IMR-90 (cell line): Measurements from ENCODE around the gene SDHAF3. TPM values are rescaled to one million over a fixed set of nuclear protein-coding genes. Genes with fewer than 3 reads are reported as not detected.

Experiments
- ATAC-seq: fragments of 200-7000 bp; cut with Tn5 transposase; 2 replicates; pipeline ENCODE4 v1.9.1; 2020; ENCODE audit warnings: low read depth, mild to moderate bottlenecking, moderate library complexity
- BruUV-seq: library from RNA; stranded (reverse); fragments of 400-500 nt; replicated peaks from 2 replicates; lab custom pipeline; 2021; lab: Mats Ljungman, UMichigan
- CTCF ChIA-PET: fragments of 300-600 bp; formaldehyde crosslinking; extraction: SDS; loops from one replicate; lab custom pipeline; 2021; ENCODE audit warnings: antibody characterized with exemption; lab: Yijun Ruan, JAX
- POLR2A ChIA-PET: fragments of 300-600 bp; sonication (Branson Sonifier 250); formaldehyde crosslinking; loops from one replicate; lab custom pipeline; 2022; ENCODE audit warnings: antibody characterized with exemption; ENCODE audit not compliant: unreplicated experiment; lab: Charles Lee
- DNase-seq: peaks from one replicate; pipeline ENCODE4 v3.0.0; 2013
- H2AFZ ChIP-seq: replicated peaks from 2 replicates; pipeline ENCODE3; 2013; ENCODE audit warnings: low read length, mild to moderate bottlenecking; ENCODE audit not compliant: poor library complexity
- H2AK5ac ChIP-seq: 2 replicates; pipeline ENCODE4 v1.6.1; 2013; ENCODE audit warnings: low read depth, low read length, inconsistent platforms
- H2AK9ac ChIP-seq: replicated peaks from 2 replicates; pipeline ENCODE3; 2013; ENCODE audit warnings: mild to moderate bottlenecking, low read depth, low read length, moderate library complexity; ENCODE audit not compliant: poor library complexity
- H2BK120ac ChIP-seq: 2 replicates; pipeline ENCODE4 v1.6.1; 2013; ENCODE audit warnings: low read depth, low read length, inconsistent platforms
- H2BK15ac ChIP-seq: 3 replicates; pipeline ENCODE4 v1.6.1; 2013; ENCODE audit warnings: low read depth, low read length, inconsistent platforms
- H2BK20ac ChIP-seq: 2 replicates; pipeline ENCODE4 v1.6.1; 2013; ENCODE audit warnings: low read depth, mild to moderate bottlenecking, inconsistent platforms, low read length, moderate library complexity
- H2BK5ac ChIP-seq: 2 replicates; pipeline ENCODE4 v1.6.1; 2013; ENCODE audit warnings: mild to moderate bottlenecking, low read depth, low read length, inconsistent platforms; ENCODE audit not compliant: poor library complexity, severe bottlenecking
- H3K14ac ChIP-seq: replicated peaks from 2 replicates; pipeline ENCODE4 v1.6.1; 2013; ENCODE audit warnings: low read depth, low read length, inconsistent platforms
- H3K18ac ChIP-seq: 2 replicates; pipeline ENCODE4 v1.6.1; 2013; ENCODE audit warnings: low read depth, low read length, control low read depth
- H3K23ac ChIP-seq: 2 replicates; pipeline ENCODE4 v1.6.1; 2013; ENCODE audit warnings: low read depth, low read length, inconsistent platforms
- H3K27ac ChIP-seq: 2 replicates; pipeline ENCODE4 v1.5.1; 2013; ENCODE audit warnings: mild to moderate bottlenecking, control low read depth, low read length; ENCODE audit not compliant: insufficient read depth
- H3K27me3 ChIP-seq: 2 replicates; pipeline ENCODE4 v1.6.1; 2013; ENCODE audit warnings: low read length; ENCODE audit not compliant: control insufficient read depth, insufficient read depth
- H3K36me3 ChIP-seq: 2 replicates; pipeline ENCODE4 v1.6.1; 2013; ENCODE audit warnings: low read length, mixed read lengths; ENCODE audit not compliant: control insufficient read depth, insufficient read depth
- H3K4ac ChIP-seq: 2 replicates; pipeline ENCODE4 v1.6.1; 2013; ENCODE audit warnings: low read depth, low read length, inconsistent platforms
- H3K4me1 ChIP-seq: 2 replicates; pipeline ENCODE4 v1.6.1; 2013; ENCODE audit warnings: low read length, mixed read lengths; ENCODE audit not compliant: control insufficient read depth, insufficient read depth
- H3K4me2 ChIP-seq: 2 replicates; pipeline ENCODE4 v1.6.1; 2013; ENCODE audit warnings: low read depth, mild to moderate bottlenecking, control low read depth, low read length, moderate library complexity
- H3K4me3 ChIP-seq: 2 replicates; pipeline ENCODE4 v1.5.1; 2013; ENCODE audit warnings: low read depth, mild to moderate bottlenecking, control low read depth, low read length, moderate library complexity; ENCODE audit not compliant: insufficient read depth
- H3K56ac ChIP-seq: 2 replicates; pipeline ENCODE4 v1.6.1; 2013; ENCODE audit warnings: low read length, inconsistent platforms; ENCODE audit not compliant: insufficient read depth; ENCODE audit errors: extremely low read depth
- H3K79me1 ChIP-seq, 2 experiments: 2 replicates each; pipeline ENCODE4 v1.6.1; 2013; ENCODE audit warnings: low read length in 2 of 2, inconsistent platforms in 1 of 2, low read depth in 1 of 2
- H3K9ac ChIP-seq: 2 replicates; pipeline ENCODE4 v1.6.1; 2013; ENCODE audit warnings: low read depth, low read length, control low read depth
- H3K9me1 ChIP-seq: 2 replicates; pipeline ENCODE4 v1.6.1; 2013; ENCODE audit warnings: low read length, inconsistent platforms; ENCODE audit not compliant: insufficient read depth
- H3K9me3 ChIP-seq: 2 replicates; pipeline ENCODE4 v1.6.1; 2013; ENCODE audit warnings: low read length; ENCODE audit not compliant: control insufficient read depth, insufficient read depth
- H4K20me1 ChIP-seq: 2 replicates; pipeline ENCODE4 v1.6.1; 2013; ENCODE audit warnings: low read length, inconsistent platforms; ENCODE audit not compliant: insufficient read depth
- H4K5ac ChIP-seq: 2 replicates; pipeline ENCODE4 v1.6.1; 2013; ENCODE audit warnings: mild to moderate bottlenecking, low read depth, low read length, control low read depth
- H4K8ac ChIP-seq, 2 experiments: 2 replicates each; pipeline ENCODE4 v1.6.1; 2013; ENCODE audit warnings: low read depth in 2 of 2, low read length in 2 of 2, control low read depth in 1 of 2, inconsistent platforms in 1 of 2
- H4K91ac ChIP-seq: 2 replicates; pipeline ENCODE4 v1.6.1; 2013; ENCODE audit warnings: low read depth, low read length, inconsistent platforms; ENCODE audit not compliant: insufficient read depth
- FOS ChIP-seq: fragments of 150-350 bp; IDR thresholded peaks from 2 replicates; pipeline ENCODE4 v1.6.1; 2016; ENCODE audit warnings: low read depth, low read length
- USF2 ChIP-seq: fragments of 150-350 bp; IDR thresholded peaks from 2 replicates; pipeline ENCODE4 v1.6.1; 2017; ENCODE audit warnings: mild to moderate bottlenecking, antibody characterized with exemption, low read length, low read depth
- WGBS, 2 experiments: methylation state at CpG; one replicate each; pipeline versions ENCODE4 v1.1.5 to v1.1.7; 2013; ENCODE audit warnings: missing lambda C conversion rate in 2 of 2; ENCODE audit not compliant: insufficient read length in 1 of 2; ENCODE audit errors: extremely low coverage in 2 of 2; 5-methylcytosine and 5-hydroxymethylcytosine counted together
- dilution Hi-C: fragments of 300-500 bp; cut with HindIII; formaldehyde crosslinking; loops from one replicate; pipeline ENCODE4 v1.14.3; 2018; ENCODE audit warnings: low sequenced_read_pairs; ENCODE audit not compliant: unreplicated experiment
- in situ Hi-C: fragments of 300-500 bp; cut with MboI; formaldehyde crosslinking; loops from 3 replicates; pipeline ENCODE4 v1.14.3; 2019; ENCODE audit warnings: low sequenced_read_pairs, inconsistent platforms, mixed read lengths
- intact Hi-C: fragments of 100-400 bp; cut with micrococcal nuclease; formaldehyde crosslinking; loops from 2 replicates; pipeline ENCODE4 v1.10.0; 2022
- polyA plus RNA-seq, 3 experiments: library from polyadenylated mRNA; depleted of rRNA; stranded (reverse); fragments of >200 nt; gene quantifications; 2 replicates each; pipeline ENCODE4 v1.2.3, GENCODE V29; 2012; ENCODE audit warnings: low replicate concordance in 1 of 3
- total RNA-seq: library from RNA; depleted of rRNA; stranded (reverse); fragments of >200 nt; gene quantifications from 2 replicates; pipeline ENCODE4 v1.2.3, GENCODE V29; 2012

Gene SDHAF3
- total and polyA plus RNA-seq, 2 of the 4 experiments (the other 2 are of a cell fraction): 5.7 to 6.1 TPM

- H3K4me1 ChIP-seq: no peaks in the 10 kb centered on the region
- no peaks in the 10 kb centered on the region for H3K9me3 ChIP-seq
- H3K4me2 ChIP-seq: no peak overlapping the region; the same call in 1 of the 2 replicates
- intact Hi-C loops (loop anchor here (10.0 kb wide), 1 partner anchor 818 kb away; no protein-coding TSS in a partner anchor), dilution Hi-C loops (no loop called here), in situ Hi-C loops (no loop called here)
- no peak overlapping the region for H4K91ac ChIP-seq
- no peak overlapping the region; the same call in 1 of the 2 replicates for H3K18ac ChIP-seq
- H2AFZ ChIP-seq: no peak overlapping the region
- ATAC-seq: no peak
- H4K20me1 ChIP-seq: no peaks in the 10 kb centered on the region
- H3K9ac ChIP-seq: no peak overlapping the region
- H3K79me1 ChIP-seq: no peaks in the 10 kb centered on the region
- no peak overlapping the region for H4K5ac ChIP-seq
- H3K14ac ChIP-seq: no peak overlapping the region
- no peak overlapping the region for H2BK20ac ChIP-seq
- no peak overlapping the region for H2BK120ac ChIP-seq
- no peak overlapping the region for H3K23ac ChIP-seq
- no peaks in the 10 kb centered on the region for H3K27me3 ChIP-seq
- peak; percentile 17 for DNase-seq
- H2BK15ac ChIP-seq: no peak overlapping the region
- no peak overlapping the region for H3K4me3 ChIP-seq
- H3K36me3 ChIP-seq: no peaks in the 10 kb centered on the region
- H4K8ac ChIP-seq: no peak overlapping the region
- CTCF ChIA-PET: interaction anchor here (0.9 kb wide), 1 partner anchor 21 kb away, joined by 6 read pairs; no protein-coding TSS in a partner anchor
- H2AK5ac ChIP-seq: no peak overlapping the region
- no TSS peak for BruUV-seq
- H2AK9ac ChIP-seq: no peak overlapping the region
- no peak overlapping the region for H3K56ac ChIP-seq
- H2BK5ac ChIP-seq: no peak overlapping the region
- H3K9me1 ChIP-seq: no peaks in the 10 kb centered on the region
- H3K27ac ChIP-seq: no peak overlapping the region
- WGBS, 2 experiments: no CpG with 5 or more reads among the region's 2 CpGs
- TF ChIP-seq USF2: no peak
- no peak for TF ChIP-seq FOS
- no peak overlapping the region for H3K4ac ChIP-seq
- POLR2A ChIA-PET: no interaction called here
Observed at GRCh38 chr7:97107192-97107800, 10.2 kb upstream of the SDHAF3 start.
